ENCODE measurements around the gene CNTN4. TPM values are rescaled to one million over a fixed set of nuclear protein-coding genes. Genes with fewer than 3 reads are reported as not detected.

CNTN4 gene
- total RNA-seq, 1 experiment from 2014 or later = 5.7 TPM

DNA sequence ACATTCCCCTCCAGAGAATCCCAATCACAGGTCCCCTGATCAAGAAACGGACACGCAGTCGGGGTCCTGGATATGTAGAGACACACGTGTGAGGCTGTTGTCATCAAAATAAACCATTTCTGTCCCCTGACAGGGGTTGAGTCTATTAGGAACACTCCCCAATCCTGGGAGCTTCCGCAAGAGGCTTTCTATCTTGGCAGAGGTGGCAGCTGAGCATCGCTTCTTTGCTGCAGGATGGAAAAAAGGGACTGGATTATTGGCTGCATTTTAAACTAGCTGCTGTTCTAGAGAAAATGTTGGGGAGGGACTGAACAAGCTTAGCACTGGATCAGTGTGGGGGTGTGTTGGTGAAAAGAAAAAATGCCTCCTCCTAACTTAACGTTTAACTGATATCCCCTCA lies 2.5 kb upstream of the CNTN4 start:
- no peak overlapping the region for H3K4me3 ChIP-seq (ENCODE audit: low read depth, low read length, poor library complexity, severe bottlenecking)
- H3K36me3 ChIP-seq (ENCODE audit: insufficient read depth, low read length, poor library complexity, severe bottlenecking) = no peaks in the 10 kb centered on the region
- no peak overlapping the region for H3K27ac ChIP-seq (ENCODE audit: low read depth, low read length, poor library complexity, severe bottlenecking)
- intact Hi-C loops (cut with micrococcal nuclease; ENCODE audit: unreplicated experiment) = loop anchor here (5.0 kb wide), 1 partner anchor 1009 kb away; no protein-coding TSS in a partner anchor
- peaks cover 16% of the 10 kb centered on the region for H3K27me3 ChIP-seq (replicated peaks; ENCODE audit: insufficient read depth, low read depth, low read length, poor library complexity)
- H3K4me1 ChIP-seq (ENCODE audit: insufficient read depth, low read length, poor library complexity, severe bottlenecking) = peaks cover 4% of the 10 kb centered on the region
- no peaks in the 10 kb centered on the region for H3K9me3 ChIP-seq (ENCODE audit: low read depth, low read length, poor library complexity, severe bottlenecking)
- ChIA-PET CTCF (no interaction called here), POLR2A (ENCODE audit: low non-redundant PET) (no interaction called here)
- TF ChIP-seq EZH2 (IDR thresholded peaks at IDR 0.05; ENCODE audit: borderline replicate concordance, low read depth, low read length, poor library complexity, severe bottlenecking) = no peak
- TF ChIP-seq, protein P1, sequence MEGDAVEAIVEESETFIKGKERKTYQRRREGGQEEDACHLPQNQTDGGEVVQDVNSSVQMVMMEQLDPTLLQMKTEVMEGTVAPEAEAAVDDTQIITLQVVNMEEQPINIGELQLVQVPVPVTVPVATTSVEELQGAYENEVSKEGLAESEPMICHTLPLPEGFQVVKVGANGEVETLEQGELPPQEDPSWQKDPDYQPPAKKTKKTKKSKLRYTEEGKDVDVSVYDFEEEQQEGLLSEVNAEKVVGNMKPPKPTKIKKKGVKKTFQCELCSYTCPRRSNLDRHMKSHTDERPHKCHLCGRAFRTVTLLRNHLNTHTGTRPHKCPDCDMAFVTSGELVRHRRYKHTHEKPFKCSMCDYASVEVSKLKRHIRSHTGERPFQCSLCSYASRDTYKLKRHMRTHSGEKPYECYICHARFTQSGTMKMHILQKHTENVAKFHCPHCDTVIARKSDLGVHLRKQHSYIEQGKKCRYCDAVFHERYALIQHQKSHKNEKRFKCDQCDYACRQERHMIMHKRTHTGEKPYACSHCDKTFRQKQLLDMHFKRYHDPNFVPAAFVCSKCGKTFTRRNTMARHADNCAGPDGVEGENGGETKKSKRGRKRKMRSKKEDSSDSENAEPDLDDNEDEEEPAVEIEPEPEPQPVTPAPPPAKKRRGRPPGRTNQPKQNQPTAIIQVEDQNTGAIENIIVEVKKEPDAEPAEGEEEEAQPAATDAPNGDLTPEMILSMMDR (conservative IDR thresholded peaks at IDR 0.05; ENCODE audit: low read depth, low read length) = no peak
- BruUV-seq (replicated peaks) = no TSS peak
- DNase-seq (ENCODE audit: low spot score) = peak; percentile 19

DNA sequence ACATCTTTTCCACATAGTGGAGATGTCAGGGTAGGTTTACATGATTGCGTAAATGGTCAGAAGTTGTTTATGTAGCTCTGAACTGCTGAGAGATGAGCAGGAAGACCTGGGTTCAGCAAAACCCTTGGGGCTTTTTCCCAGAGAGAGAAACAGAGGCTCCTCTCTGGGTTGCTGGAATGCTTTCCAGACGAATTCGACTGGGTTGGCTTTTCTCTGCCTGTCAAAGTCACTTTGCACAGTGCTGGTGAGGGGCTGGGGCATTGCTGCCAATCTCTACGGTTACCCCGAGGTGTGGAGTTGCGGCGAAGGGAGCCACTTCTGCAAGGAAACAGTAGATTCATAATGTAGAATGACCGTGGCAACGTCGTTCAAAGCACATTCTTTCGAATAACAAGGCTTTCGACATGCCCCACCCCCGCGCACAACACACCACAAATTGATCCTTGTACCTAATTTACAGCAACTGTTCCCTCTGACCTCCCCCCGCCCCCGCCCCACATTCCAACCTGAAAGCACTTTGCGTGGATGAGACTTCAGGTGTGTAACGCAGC lies 950 bp upstream of the CNTN4 start:
- ChIA-PET CTCF (no interaction called here), POLR2A (ENCODE audit: low non-redundant PET) (no interaction called here)
- peak overlapping the region; percentile 52 for H3K4me3 ChIP-seq (ENCODE audit: low read depth, low read length, poor library complexity, severe bottlenecking)
- intact Hi-C loops (cut with micrococcal nuclease; ENCODE audit: unreplicated experiment) = loop anchor here (5.0 kb wide), 1 partner anchor 1010 kb away; no protein-coding TSS in a partner anchor
- no TSS peak for BruUV-seq (replicated peaks)
- no peak overlapping the region for H3K27ac ChIP-seq (ENCODE audit: low read depth, low read length, poor library complexity, severe bottlenecking)
- no peaks in the 10 kb centered on the region for H3K36me3 ChIP-seq (ENCODE audit: insufficient read depth, low read length, poor library complexity, severe bottlenecking)
- H3K27me3 ChIP-seq (replicated peaks; ENCODE audit: insufficient read depth, low read depth, low read length, poor library complexity) = peaks cover 16% of the 10 kb centered on the region
- H3K4me1 ChIP-seq (ENCODE audit: insufficient read depth, low read length, poor library complexity, severe bottlenecking) = peaks cover 4% of the 10 kb centered on the region
- no peak for TF ChIP-seq EZH2 (IDR thresholded peaks at IDR 0.05; ENCODE audit: borderline replicate concordance, low read depth, low read length, poor library complexity, severe bottlenecking)
- TF ChIP-seq, protein P1 (conservative IDR thresholded peaks at IDR 0.05; ENCODE audit: low read depth, low read length) = no peak
- no peaks in the 10 kb centered on the region for H3K9me3 ChIP-seq (ENCODE audit: low read depth, low read length, poor library complexity, severe bottlenecking)
- DNase-seq (ENCODE audit: low spot score) = no peak

DNA sequence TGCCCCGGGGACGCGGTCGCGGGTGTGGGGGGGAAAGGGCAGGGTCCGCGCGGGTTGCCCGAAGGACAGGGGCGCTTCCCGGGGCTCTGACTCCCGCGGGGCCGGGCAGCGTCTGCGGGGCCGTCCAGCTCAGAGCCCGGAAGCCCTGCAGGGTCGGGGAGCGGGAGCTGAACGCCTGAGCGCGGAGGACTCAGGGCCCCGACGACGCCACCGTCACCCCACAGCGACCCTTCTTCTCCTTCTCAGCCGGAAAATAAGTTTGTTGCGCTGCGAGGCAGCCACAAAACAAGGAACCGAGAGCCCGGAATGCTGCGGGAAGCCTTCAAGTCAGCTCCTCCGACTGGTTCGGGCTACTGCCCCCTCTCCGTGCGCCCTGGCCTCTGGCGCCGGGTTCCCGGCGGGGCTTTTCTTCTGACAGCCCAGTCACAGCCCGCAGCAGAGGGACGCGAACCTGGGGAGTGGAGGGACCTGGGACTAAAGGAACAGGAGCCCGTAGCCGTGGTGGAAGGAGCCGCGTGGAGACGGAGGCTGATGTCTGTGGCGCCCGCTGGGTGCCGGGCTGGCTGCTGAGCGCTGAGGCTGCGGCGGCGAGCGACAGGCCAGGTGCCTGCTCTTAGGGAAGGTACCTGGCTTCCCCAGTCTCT lies 484 bp downstream of the CNTN4 start:
- H3K4me3 ChIP-seq (ENCODE audit: low read depth, low read length, poor library complexity, severe bottlenecking) = peak overlapping the region; percentile 52
- peak overlapping the region; percentile 14 for H3K27ac ChIP-seq (ENCODE audit: low read depth, low read length, poor library complexity, severe bottlenecking)
- BruUV-seq (replicated peaks) = no TSS peak
- CTCF ChIA-PET = no interaction called here
- intact Hi-C loops (cut with micrococcal nuclease; ENCODE audit: unreplicated experiment) = loop anchor here (5.0 kb wide), 1 partner anchor 1012 kb away; no protein-coding TSS in a partner anchor
- H3K27me3 ChIP-seq (replicated peaks; ENCODE audit: insufficient read depth, low read depth, low read length, poor library complexity) = peaks cover 16% of the 10 kb centered on the region
- H3K36me3 ChIP-seq (ENCODE audit: insufficient read depth, low read length, poor library complexity, severe bottlenecking) = no peaks in the 10 kb centered on the region
- H3K4me1 ChIP-seq (ENCODE audit: insufficient read depth, low read length, poor library complexity, severe bottlenecking) = peaks cover 4% of the 10 kb centered on the region
- peak; percentile 19 for TF ChIP-seq EZH2 (IDR thresholded peaks at IDR 0.05; ENCODE audit: borderline replicate concordance, low read depth, low read length, poor library complexity, severe bottlenecking)
- TF ChIP-seq, protein P1 (conservative IDR thresholded peaks at IDR 0.05; ENCODE audit: low read depth, low read length) = no peak
- POLR2A ChIA-PET (ENCODE audit: low non-redundant PET) = no interaction called here
- no peaks in the 10 kb centered on the region for H3K9me3 ChIP-seq (ENCODE audit: low read depth, low read length, poor library complexity, severe bottlenecking)
- DNase-seq (ENCODE audit: low spot score) = peak; percentile 55

Measured in A673 (cell line).